Spleen (tissue), 11 donors: Measurements from ENCODE around the gene TEX28. TPM values are rescaled to one million over a fixed set of nuclear protein-coding genes. Genes with fewer than 3 reads are reported as not detected.

ENCODE experiments used
- DNase-seq: peaks from one replicate; pipeline ENCODE4 v3.0.0-alpha.2; 2020
- H3K27ac ChIP-seq, 8 donors: fragments of 200-600 bp; sonication (generic) in 7 of 8; 1 replicate in 4 of 8; 2 replicates in 4 of 8; pipeline versions ENCODE4 v1.5.0 to v1.8.0; 2016 to 2021; ENCODE audit warnings: inconsistent platforms in 4 of 8, mild to moderate bottlenecking in 4 of 8, moderate library complexity in 1 of 8
- H3K27me3 ChIP-seq, 7 donors: fragments of 200-600 bp; sonication (generic) in 6 of 7; replicated peaks in 1 of 7; 1 replicate in 4 of 7; 2 replicates in 3 of 7; pipeline versions ENCODE4 v1.5.0 to v1.8.0; 2016 to 2021; ENCODE audit warnings: inconsistent platforms in 3 of 7, mild to moderate bottlenecking in 1 of 7
- H3K36me3 ChIP-seq, 6 donors: fragments of 200-600 bp; sonication (generic) in 5 of 6; 1 replicate in 4 of 6; 2 replicates in 2 of 6; pipeline versions ENCODE4 v1.5.0 to v1.8.0; 2016 to 2021; ENCODE audit warnings: inconsistent platforms in 2 of 6
- H3K4me1 ChIP-seq, 6 donors: fragments of 200-600 bp; sonication (generic) in 5 of 6; 1 replicate in 3 of 6; 2 replicates in 3 of 6; pipeline versions ENCODE4 v1.5.0 to v1.8.0; 2016 to 2021; ENCODE audit warnings: inconsistent platforms in 3 of 6
- H3K4me3 ChIP-seq, 8 donors: fragments of 200-600 bp; sonication (generic) in 7 of 8; 1 replicate in 4 of 8; 2 replicates in 4 of 8; pipeline versions ENCODE4 v1.5.0 to v1.8.0; 2016 to 2021; ENCODE audit warnings: inconsistent platforms in 4 of 8, mild to moderate bottlenecking in 4 of 8, moderate library complexity in 2 of 8
- H3K9me3 ChIP-seq, 8 donors: fragments of 200-600 bp; sonication (generic) in 7 of 8; 1 replicate in 4 of 8; 2 replicates in 4 of 8; pipeline versions ENCODE4 v1.5.0 to v1.8.0; 2016 to 2021; ENCODE audit warnings: inconsistent platforms in 4 of 8
- CTCF ChIP-seq, 11 experiments: fragments of 200-600 bp in 7 of 11; fragments of 450-650 bp in 4 of 11; sonication (generic) in 4 of 11; IDR thresholded peaks in 8 of 11; conservative IDR thresholded peaks in 3 of 11; 1 replicate in 7 of 11; 2 replicates in 4 of 11; pipeline versions ENCODE4 v1.4.0 to v1.8.0; 2016 to 2021; ENCODE audit warnings: antibody characterized with exemption in 11 of 11, inconsistent platforms in 4 of 11, mild to moderate bottlenecking in 1 of 11
- POLR2A ChIP-seq, 3 donors: fragments of 450-650 bp; IDR thresholded peaks; one replicate each; pipeline ENCODE4 v1.5.1; 2017; ENCODE audit warnings: antibody characterized with exemption in 3 of 3, mild to moderate bottlenecking in 1 of 3
- POLR2AphosphoS5 ChIP-seq, 3 donors: sonication (generic); formaldehyde crosslinking; IDR thresholded peaks; one replicate each; pipeline ENCODE4 v1.5.1; 2017; ENCODE audit warnings: antibody characterized with exemption in 3 of 3
- WGBS, 5 donors: extraction: QIAGEN DNeasy Blood & Tissue Kit in 3 of 5; methylation state at CpG; one replicate each; pipeline versions ENCODE4 v1.1.5 to v1.1.7; 2013 to 2018; 5-methylcytosine and 5-hydroxymethylcytosine counted together
- intact Hi-C: fragments of 100-400 bp; cut with DNase I; formaldehyde crosslinking; loops from one replicate; pipeline ENCODE4 v1.15.0; 2023; ENCODE audit warnings: low total_unique reads
- polyA plus RNA-seq, 3 donors: library from polyadenylated mRNA; stranded (reverse); fragments of 200-250 nt; gene quantifications; one replicate each; pipeline ENCODE4 v1.2.1, GENCODE V29; 2013
- total RNA-seq, 7 donors: library from RNA; depleted of rRNA in 3 of 7; stranded (reverse); fragments of >200 nt in 3 of 7; fragmentation: NEBNext Ultra II Directional in 4 of 7; extraction: Animal tissue kit (Norgen Biotek cat#: 25700) in 4 of 7; gene quantifications; one replicate each; pipeline versions ENCODE4 v1.1.0 to v1.2.1, GENCODE V29; 2016 to 2021
- donor health status: healthy with polysubstance abuse.
- donor health status: DM: no; HTN: no; CAD: no; lungs with moderate emphysema.
- donor health status: DM: no; HTN: no; CAD: no.
- donor health status: Bipolar disorder and iron deficiency.
- donor health status: healthy.
- donor health status: DM: no; HTN: no; CAD: no.
- donor health status: DM: yes; HTN: yes; CAD: no.

TEX28 gene
- total and polyA plus RNA-seq, 10 donors = not detected

- Histone ChIP-seq H3K36me3 (no peaks in the 10 kb centered on the region), H3K4me3 (no peak overlapping the region), H3K27me3 (peaks cover 0 to 7% (median 0%) of the 10 kb centered on the region in 7 donors), H3K9me3 (no peaks in the 10 kb centered on the region), H3K27ac (no peak overlapping the region), H3K4me1 (peaks cover 0 to 23% (median 0%) of the 10 kb centered on the region in 6 donors)
- TF ChIP-seq CTCF (IDR thresholded peaks at IDR 0.05 in 8 of 11, conservative IDR thresholded peaks at IDR 0.05 in 3 of 11) (peak in 10 of 11 experiments; percentile 14 to 61 (median 46)), POLR2A (IDR thresholded peaks at IDR 0.05) (no peak)
- DNase-seq = peak; percentile 71
- WGBS, 5 donors = 31 to 37% (median 35%) methylated on average over 7 of the region's 7 CpGs
- intact Hi-C loops = no loop called here
Observed at GRCh38 chrX:154317391-154317995, 22.6 kb upstream of the TEX28 start.

- TF ChIP-seq CTCF (IDR thresholded peaks at IDR 0.05 in 8 of 11, conservative IDR thresholded peaks at IDR 0.05 in 3 of 11) (no peak), POLR2A (IDR thresholded peaks at IDR 0.05) (no peak), POLR2AphosphoS5 (IDR thresholded peaks at IDR 0.05) (no peak)
- peaks cover 0 to 15% (median 0%) of the 10 kb centered on the region in 6 donors for H3K4me1 ChIP-seq
- H3K27me3 ChIP-seq = peaks cover 0 to 7% (median 0%) of the 10 kb centered on the region in 7 donors
- no peak overlapping the region for H3K4me3 ChIP-seq
- DNase-seq = peak; percentile 52
- no peaks in the 10 kb centered on the region for H3K36me3 ChIP-seq
- intact Hi-C loops = no loop called here
- no peak overlapping the region for H3K27ac ChIP-seq
- WGBS, 5 donors = 79 to 92% (median 86%) methylated on average over 3 of the region's 3 CpGs; no CpG with 5 or more reads in 1 of the 5 donors
- H3K9me3 ChIP-seq = no peaks in the 10 kb centered on the region
Observed at GRCh38 chrX:154315416-154315815, 20.5 kb upstream of the TEX28 start.

GRCh38 chrX:154313147-154313546, 18.2 kb upstream of the TEX28 start:
- Histone ChIP-seq H3K27ac (peak overlapping the region in 3 of 8 donors; percentile 23 to 43 (median 28)), H3K36me3 (no peaks in the 10 kb centered on the region), H3K9me3 (no peaks in the 10 kb centered on the region), H3K4me3 (no peak overlapping the region), H3K4me1 (peaks cover 0 to 26% (median 8%) of the 10 kb centered on the region in 6 donors), H3K27me3 (peaks cover 0 to 6% (median 0%) of the 10 kb centered on the region in 7 donors)
- WGBS, 5 donors = 50 to 68% (median 62%) methylated on average over 5 of the region's 5 CpGs
- intact Hi-C loops = no loop called here
- DNase-seq = peak; percentile 28
- no peak for TF ChIP-seq CTCF (IDR thresholded peaks at IDR 0.05 in 8 of 11, conservative IDR thresholded peaks at IDR 0.05 in 3 of 11)
- no peak for TF ChIP-seq POLR2A (IDR thresholded peaks at IDR 0.05)
- no peak for TF ChIP-seq POLR2AphosphoS5 (IDR thresholded peaks at IDR 0.05)

GRCh38 chrX:154312116-154312515, 17.2 kb upstream of the TEX28 start:
- Histone ChIP-seq H3K36me3 (no peaks in the 10 kb centered on the region), H3K27me3 (no peaks in the 10 kb centered on the region), H3K9me3 (no peaks in the 10 kb centered on the region), H3K4me1 (peaks cover 0 to 24% (median 11%) of the 10 kb centered on the region in 6 donors), H3K27ac (no peak overlapping the region), H3K4me3 (no peak overlapping the region)
- WGBS, 5 donors = 78 to 100% (median 94%) methylated on average over 4 to 7 of the region's 7 CpGs
- intact Hi-C loops = no loop called here
- DNase-seq = peak; percentile 56
- TF ChIP-seq POLR2A (IDR thresholded peaks at IDR 0.05) (no peak), CTCF (IDR thresholded peaks at IDR 0.05 in 8 of 11, conservative IDR thresholded peaks at IDR 0.05 in 3 of 11) (no peak), POLR2AphosphoS5 (IDR thresholded peaks at IDR 0.05) (no peak)
